ENCODE data around the gene DIDO1.

The DIDO1 gene

DNA sequence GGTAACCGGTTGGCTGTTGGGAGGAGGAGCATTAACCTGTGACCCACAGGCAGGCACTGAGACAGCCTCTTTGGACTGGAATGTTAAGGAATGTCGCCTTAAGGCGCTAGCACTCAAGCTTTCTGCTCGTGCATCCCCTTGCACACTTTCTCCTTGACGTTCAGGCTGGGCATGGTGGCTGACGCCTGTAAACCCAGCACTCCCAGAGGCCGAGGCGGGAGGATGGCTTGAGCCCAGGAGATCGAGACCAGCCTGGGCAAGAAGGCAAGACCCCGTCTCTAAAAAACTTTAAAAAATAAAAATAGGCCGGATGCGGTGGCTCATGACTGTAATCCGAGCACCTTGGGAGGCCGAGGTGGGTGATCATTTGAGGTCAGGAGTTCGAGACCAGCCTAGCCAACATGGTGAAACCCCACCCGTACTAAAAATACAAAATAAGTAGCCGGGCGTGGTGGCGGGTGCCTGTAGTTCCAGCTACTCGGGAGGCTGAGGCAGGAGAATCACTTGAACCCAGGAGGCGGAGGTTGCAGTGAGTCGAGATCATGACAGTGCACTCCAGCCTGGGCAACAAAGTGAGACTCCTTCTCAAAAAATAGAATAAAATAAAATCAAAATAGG lies 9.8 kb upstream of the DIDO1 start:
- Histone ChIP-seq H3K4me1 (ENCODE audit: low read depth, poor library complexity, severe bottlenecking) (peaks cover 61% of the 10 kb centered on the region), H4K20me1 (ENCODE audit: insufficient read depth) (peaks cover 14% of the 10 kb centered on the region), H3K36me3 (ENCODE audit: insufficient read depth) (no peaks in the 10 kb centered on the region; the same call in 1 of the 2 replicates), H2AFZ (ENCODE audit: low read depth) (no peak overlapping the region), H3K27ac (no peak overlapping the region), H3K4me2 (peak overlapping the region; percentile 86), H3K79me2 (ENCODE audit: insufficient read depth, low read depth) (peaks cover 93% of the 10 kb centered on the region), H3K27me3 (ENCODE audit: insufficient read depth, low read depth) (no peaks in the 10 kb centered on the region), H3K4me3 (IDR thresholded peaks at IDR 0.05; ENCODE audit: insufficient read depth, low read depth, low read length) (no peak overlapping the region), H3K9ac (no peak overlapping the region)
- TF ChIP-seq, protein P1, sequence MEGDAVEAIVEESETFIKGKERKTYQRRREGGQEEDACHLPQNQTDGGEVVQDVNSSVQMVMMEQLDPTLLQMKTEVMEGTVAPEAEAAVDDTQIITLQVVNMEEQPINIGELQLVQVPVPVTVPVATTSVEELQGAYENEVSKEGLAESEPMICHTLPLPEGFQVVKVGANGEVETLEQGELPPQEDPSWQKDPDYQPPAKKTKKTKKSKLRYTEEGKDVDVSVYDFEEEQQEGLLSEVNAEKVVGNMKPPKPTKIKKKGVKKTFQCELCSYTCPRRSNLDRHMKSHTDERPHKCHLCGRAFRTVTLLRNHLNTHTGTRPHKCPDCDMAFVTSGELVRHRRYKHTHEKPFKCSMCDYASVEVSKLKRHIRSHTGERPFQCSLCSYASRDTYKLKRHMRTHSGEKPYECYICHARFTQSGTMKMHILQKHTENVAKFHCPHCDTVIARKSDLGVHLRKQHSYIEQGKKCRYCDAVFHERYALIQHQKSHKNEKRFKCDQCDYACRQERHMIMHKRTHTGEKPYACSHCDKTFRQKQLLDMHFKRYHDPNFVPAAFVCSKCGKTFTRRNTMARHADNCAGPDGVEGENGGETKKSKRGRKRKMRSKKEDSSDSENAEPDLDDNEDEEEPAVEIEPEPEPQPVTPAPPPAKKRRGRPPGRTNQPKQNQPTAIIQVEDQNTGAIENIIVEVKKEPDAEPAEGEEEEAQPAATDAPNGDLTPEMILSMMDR (conservative IDR thresholded peaks at IDR 0.05; ENCODE audit: low read depth, low read length) = no peak

DNA sequence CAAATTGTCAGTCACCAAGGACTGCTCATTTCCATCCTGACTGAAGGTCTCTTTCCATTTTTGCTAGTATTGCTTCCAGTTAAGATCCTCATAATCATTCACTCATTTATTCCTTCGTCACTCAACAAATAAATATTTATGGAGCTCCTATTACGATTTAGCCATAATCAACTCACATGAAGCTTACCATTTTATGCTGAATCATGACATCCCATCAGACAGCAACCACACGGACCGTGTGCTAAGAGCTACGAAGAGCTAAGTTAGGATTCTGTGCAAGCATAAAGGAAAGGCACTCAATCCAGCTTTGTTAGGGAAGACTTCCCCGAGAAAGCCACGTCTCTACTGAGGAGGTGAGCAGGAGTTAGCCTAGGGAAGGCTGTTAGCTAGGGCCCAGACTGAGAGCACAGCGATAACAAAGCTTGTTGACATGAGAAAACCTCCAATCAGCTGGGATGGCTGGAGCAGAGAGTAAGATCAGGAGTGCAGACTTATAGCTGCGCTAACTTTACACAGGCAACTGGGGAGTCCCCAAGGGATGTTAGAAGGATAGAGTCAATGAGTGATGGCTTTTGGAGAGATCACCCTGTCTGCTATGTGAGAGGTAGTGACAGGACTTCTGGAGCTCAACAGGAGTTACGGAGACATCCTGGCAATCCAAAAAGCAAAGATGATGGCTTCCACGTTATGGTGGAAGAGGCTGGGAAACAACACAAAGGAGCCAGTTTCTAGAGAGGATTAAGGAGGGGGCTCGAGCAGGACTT lies 9.1 kb upstream of the DIDO1 start:
- no peak overlapping the region for H3K4me3 ChIP-seq (IDR thresholded peaks at IDR 0.05; ENCODE audit: insufficient read depth, low read depth, low read length)
- H3K4me2 ChIP-seq = no peak overlapping the region; the same call in 1 of the 2 replicates
- TF ChIP-seq, protein P1 (conservative IDR thresholded peaks at IDR 0.05; ENCODE audit: low read depth, low read length) = no peak
- no peaks in the 10 kb centered on the region; the same call in 1 of the 2 replicates for H3K36me3 ChIP-seq (ENCODE audit: insufficient read depth)
- H3K27ac ChIP-seq = no peak overlapping the region
- no peak overlapping the region for H2AFZ ChIP-seq (ENCODE audit: low read depth)
- peaks cover 56% of the 10 kb centered on the region for H3K4me1 ChIP-seq (ENCODE audit: low read depth, poor library complexity, severe bottlenecking)
- peaks cover 16% of the 10 kb centered on the region for H4K20me1 ChIP-seq (ENCODE audit: insufficient read depth)
- H3K79me2 ChIP-seq (ENCODE audit: insufficient read depth, low read depth) = peaks cover 93% of the 10 kb centered on the region
- H3K9ac ChIP-seq = no peak overlapping the region
- no peaks in the 10 kb centered on the region for H3K27me3 ChIP-seq (ENCODE audit: insufficient read depth, low read depth)

DNA sequence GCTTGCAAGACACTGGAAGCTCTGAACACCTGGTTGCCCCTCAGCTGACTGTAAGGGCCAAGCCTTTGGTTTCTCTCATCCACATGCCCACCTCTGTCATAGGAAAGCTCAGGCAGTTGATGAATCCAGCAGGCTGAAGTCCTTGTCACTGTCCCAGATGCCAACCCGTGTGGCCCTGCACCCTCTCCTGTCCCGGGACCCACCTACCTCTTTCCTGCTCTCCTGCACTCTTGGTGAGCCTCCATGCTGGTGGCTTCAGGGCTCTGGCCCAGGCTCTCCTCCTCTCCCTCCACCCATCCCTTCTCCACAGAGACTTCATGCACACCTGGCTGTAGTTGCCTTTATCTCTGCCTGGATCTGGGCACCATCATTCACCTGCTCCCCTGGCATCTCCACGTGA lies 7.7 kb upstream of the DIDO1 start:
- no peak overlapping the region for H3K4me3 ChIP-seq (IDR thresholded peaks at IDR 0.05; ENCODE audit: insufficient read depth, low read depth, low read length)
- no peaks in the 10 kb centered on the region; the same call in 1 of the 2 replicates for H3K36me3 ChIP-seq (ENCODE audit: insufficient read depth)
- no peaks in the 10 kb centered on the region for H3K27me3 ChIP-seq (ENCODE audit: insufficient read depth, low read depth)
- H3K79me2 ChIP-seq (ENCODE audit: insufficient read depth, low read depth) = peaks cover 91% of the 10 kb centered on the region
- TF ChIP-seq, protein P1 (conservative IDR thresholded peaks at IDR 0.05; ENCODE audit: low read depth, low read length) = no peak
- H3K9ac ChIP-seq = no peak overlapping the region
- no peak overlapping the region for H2AFZ ChIP-seq (ENCODE audit: low read depth)
- H3K27ac ChIP-seq = no peak overlapping the region
- no peak overlapping the region for H3K4me2 ChIP-seq
- H3K4me1 ChIP-seq (ENCODE audit: low read depth, poor library complexity, severe bottlenecking) = peaks cover 43% of the 10 kb centered on the region
- peaks cover 19% of the 10 kb centered on the region for H4K20me1 ChIP-seq (ENCODE audit: insufficient read depth)

GRCh38 chr20:62931464-62931863 lies 5.2 kb upstream of the DIDO1 start:
- Histone ChIP-seq H3K4me2 (no peak overlapping the region), H3K4me3 (IDR thresholded peaks at IDR 0.05; ENCODE audit: insufficient read depth, low read depth, low read length) (no peak overlapping the region), H4K20me1 (ENCODE audit: insufficient read depth) (peaks cover 19% of the 10 kb centered on the region), H3K27me3 (ENCODE audit: insufficient read depth, low read depth) (no peaks in the 10 kb centered on the region), H3K27ac (no peak overlapping the region), H2AFZ (ENCODE audit: low read depth) (no peak overlapping the region), H3K36me3 (ENCODE audit: insufficient read depth) (no peaks in the 10 kb centered on the region; the same call in 1 of the 2 replicates), H3K9ac (no peak overlapping the region), H3K4me1 (ENCODE audit: low read depth, poor library complexity, severe bottlenecking) (peaks cover 48% of the 10 kb centered on the region), H3K79me2 (ENCODE audit: insufficient read depth, low read depth) (peaks cover 98% of the 10 kb centered on the region)
- TF ChIP-seq, protein P1 (conservative IDR thresholded peaks at IDR 0.05; ENCODE audit: low read depth, low read length) = no peak
